NOMO-1 treated with DMSO at 0.1 percent for 48 hours (cell line): ENCODE data around the gene FTO.
A peak's percentile ranks its signal among the peaks of the same experiment; 100 is the strongest.

Source experiments
- DNase-seq: peaks from one replicate; lab custom pipeline; 2025; ENCODE audit not compliant: unreplicated experiment; lab: John Stamatoyannopoulos, UW

Gene FTO

DNA sequence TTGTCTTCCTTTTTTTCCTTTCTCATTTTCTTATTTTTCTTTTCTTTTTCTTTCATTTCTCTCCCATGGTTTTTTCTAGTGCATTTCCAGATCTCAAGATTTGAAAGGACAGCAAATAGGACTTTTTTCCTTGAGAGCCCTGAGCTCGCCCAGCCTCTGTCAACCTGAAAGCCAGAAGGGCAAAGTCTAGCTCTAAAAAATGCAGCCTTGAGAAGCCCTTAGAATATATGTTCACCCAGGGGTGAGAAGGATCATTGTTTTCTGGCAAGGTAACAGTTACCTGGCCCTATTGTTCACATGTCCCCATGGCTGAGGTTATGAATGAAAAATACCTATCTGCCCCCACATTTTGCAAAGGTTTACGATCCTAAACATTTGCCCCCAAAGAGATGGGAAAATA is 364.3 kb downstream of the FTO start:
- DNase-seq, result no peak

- DNase-seq, result no peak
These were observed 365.8 kb downstream of the FTO start for GRCh38 chr16:54069601-54070239.

DNA sequence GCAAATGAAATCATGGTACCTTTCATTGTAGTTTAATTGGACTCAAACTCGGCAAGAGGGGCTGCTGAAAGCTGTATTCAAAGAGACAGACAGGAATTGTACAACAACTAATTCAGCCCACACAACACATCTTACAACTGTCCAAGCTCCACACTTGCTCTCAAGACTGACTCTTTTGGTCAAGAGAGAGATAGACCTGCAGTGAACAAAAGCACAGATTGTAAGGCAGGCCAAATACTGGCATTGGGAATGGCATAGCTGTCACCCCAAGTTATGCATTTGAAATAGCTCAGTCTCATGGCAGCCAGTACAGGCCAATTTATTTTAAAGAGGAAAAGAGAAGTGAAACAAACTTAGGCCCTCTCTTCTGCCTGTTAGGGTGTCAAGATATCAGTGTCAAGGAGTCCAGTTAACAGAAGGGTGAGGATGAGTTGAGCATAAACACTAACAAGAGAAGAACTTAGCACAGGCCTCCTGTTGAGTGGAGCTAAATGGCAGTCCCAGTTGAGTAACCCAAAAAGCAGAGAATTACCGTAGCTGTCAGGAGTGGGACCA is 366.9 kb downstream of the FTO start:
- peak; percentile 85 for DNase-seq

GRCh38 chr16:54071514-54071913 is 367.6 kb downstream of the FTO start:
- DNase-seq, result no peak

- DNase-seq, result no peak
These were observed 368.3 kb downstream of the FTO start for GRCh38 chr16:54072237-54072636.

- DNase-seq, result no peak
These were observed 369.4 kb downstream of the FTO start for GRCh38 chr16:54073356-54073755.

- DNase-seq, result no peak
These were observed 371.5 kb downstream of the FTO start for GRCh38 chr16:54075446-54075845.

DNA sequence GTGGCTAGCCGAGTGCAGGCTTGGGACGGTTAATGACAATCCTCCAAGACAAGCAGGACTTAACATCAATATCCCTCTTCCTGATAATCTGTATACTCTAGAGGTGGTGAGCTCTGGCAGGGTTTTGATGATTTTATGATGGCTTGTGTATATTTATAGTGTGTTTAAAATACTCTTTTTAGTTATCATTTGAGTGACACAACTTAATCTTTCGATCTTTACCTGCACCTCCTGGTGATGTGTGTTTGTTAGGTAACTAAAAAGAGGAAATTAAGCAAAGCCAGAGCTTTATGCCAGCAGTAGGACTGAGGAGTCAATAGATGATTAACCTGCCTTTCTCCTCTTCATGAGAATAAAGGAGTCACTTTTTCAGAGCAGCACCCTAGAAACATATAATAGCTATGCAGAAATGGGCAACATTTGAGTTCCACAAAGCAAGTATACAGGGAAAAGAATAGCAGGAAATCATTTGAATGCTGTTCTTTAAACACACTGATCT is 372.1 kb downstream of the FTO start:
- DNase-seq, result no peak

GRCh38 chr16:54077050-54077821 is 373.3 kb downstream of the FTO start:
- no peak for DNase-seq

GRCh38 chr16:54080524-54081008 is 376.6 kb downstream of the FTO start:
- no peak for DNase-seq

GRCh38 chr16:54086791-54087190 is 382.8 kb downstream of the FTO start:
- DNase-seq, result no peak

DNA sequence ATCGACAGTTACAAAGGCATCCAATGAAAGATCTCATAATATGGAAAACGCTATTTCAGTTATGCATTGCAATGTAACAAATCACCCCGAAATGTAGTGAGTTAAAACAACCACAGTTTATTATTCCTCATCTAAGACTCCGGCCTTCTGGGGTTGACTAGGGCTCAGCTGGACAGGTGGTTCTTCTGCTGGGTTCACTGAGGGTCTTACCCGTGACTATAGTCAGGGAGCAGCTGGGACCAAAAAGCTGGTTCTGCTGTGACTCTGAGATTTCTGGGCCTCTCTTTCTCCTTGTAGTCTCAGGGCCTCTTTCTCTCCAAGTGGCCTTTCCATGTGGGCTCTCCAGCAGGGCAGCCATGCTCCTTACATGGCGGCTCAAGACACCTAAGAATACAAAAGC is 386.6 kb downstream of the FTO start:
- DNase-seq, result no peak

- no peak for DNase-seq
These were observed 389.3 kb downstream of the FTO start for GRCh38 chr16:54093281-54093680.

GRCh38 chr16:54094641-54095040 is 390.7 kb downstream of the FTO start:
- no peak for DNase-seq

DNA sequence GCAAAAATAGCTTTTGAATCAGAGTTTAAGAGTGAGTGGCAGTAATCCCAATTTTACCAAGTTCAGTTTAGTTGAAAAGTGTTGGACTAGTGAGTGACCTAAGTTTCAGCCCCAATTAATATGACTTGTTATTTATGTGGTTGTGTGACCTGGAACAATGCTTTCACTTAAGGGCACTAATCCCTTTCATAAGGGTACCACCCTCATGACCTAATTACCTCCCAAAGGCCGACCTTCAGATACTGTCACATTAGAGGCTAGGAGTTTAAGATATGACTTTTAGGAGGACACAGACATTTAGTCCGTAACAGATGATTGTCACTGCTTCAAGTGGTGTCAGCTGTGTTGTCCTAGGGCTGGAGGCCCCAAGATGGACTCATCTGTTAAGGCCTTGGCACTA is 392.7 kb downstream of the FTO start:
- no peak for DNase-seq

DNA sequence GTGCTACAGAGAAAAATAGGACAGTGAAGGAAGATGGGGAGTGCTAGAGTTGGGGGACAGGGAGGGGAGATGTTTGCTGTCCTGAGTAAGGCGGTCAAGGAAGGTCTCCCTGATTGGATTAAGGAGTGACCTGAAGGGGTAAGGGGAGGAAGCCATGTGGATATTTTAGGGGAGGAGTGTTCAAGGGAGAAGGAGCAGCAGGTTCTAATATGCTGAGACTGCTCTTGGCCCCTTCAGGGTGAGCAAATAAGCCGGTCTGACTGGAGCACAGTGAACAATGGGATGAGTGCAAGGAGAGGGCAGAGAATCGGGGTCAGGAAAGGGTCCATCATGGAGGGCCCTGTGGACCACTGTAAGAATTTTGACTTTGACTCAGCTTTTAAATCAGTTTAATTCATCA is 393.8 kb downstream of the FTO start:
- no peak for DNase-seq

- DNase-seq, result no peak
These were observed 394.3 kb downstream of the FTO start for GRCh38 chr16:54098247-54098646.

DNA sequence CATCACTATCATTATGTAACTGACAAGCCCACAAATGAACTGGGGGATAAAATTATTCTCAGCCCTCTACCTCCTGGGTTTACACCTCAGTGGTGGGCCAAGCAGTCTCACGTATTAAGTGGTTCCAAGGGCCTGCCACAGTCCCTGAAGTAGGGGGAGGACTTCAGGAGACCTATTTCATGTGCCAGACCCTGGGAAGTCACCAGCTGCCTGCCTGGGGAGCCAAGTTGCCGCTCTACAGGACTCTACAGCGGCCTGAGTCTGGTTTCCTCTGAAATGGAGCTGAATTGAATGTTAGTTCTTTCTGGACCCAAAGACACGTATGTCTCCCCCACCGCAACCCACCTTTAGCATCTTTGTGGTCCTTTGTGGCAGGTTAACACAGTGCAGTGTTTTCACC is 395.7 kb downstream of the FTO start:
- DNase-seq, result no peak

DNA sequence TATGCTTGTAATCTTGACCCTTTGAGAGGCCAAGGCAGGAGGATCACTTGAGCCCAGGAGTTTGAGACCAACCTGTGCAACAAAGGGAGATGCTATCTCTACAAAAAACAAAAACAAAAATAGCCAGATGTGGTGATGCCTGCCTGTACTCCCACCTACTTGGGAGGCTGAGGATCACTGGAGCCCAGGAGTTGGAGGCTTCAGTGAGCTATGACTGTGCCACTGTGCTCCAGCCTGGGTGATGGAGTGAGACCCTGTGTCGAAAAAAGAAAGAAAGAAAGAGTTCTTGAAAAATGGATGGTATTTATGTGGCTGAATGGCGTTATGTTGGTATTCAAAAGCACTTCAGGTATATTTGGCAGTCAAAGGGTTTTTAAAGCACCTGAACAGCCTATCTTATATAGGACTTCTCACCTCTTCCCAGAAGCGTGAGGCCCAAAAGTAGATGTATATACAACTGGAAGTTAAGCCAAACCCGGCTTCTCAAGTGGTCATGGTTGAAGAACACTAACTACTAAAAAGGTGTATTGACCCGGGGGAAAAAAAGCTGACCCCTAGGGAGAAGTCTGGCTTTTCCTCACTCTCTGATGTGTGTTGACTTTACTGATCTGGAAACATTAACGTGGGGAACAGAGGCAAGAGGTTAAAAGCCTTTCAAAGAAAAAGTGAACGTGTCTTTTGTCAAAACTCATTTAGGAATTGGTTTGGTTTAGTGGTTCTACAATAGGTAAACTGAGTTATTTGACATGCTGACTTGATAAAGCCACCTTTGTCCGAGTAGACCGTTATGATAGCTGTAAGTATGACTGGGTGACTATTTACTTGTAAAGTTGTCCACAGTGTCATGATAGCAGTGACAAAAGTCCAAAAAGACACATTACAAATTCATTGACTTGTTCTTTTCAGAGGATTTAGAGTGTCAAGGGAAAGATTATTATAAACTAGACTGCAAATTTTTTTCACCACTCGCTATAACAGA is 399.2 kb downstream of the FTO start:
- no peak for DNase-seq

DNA sequence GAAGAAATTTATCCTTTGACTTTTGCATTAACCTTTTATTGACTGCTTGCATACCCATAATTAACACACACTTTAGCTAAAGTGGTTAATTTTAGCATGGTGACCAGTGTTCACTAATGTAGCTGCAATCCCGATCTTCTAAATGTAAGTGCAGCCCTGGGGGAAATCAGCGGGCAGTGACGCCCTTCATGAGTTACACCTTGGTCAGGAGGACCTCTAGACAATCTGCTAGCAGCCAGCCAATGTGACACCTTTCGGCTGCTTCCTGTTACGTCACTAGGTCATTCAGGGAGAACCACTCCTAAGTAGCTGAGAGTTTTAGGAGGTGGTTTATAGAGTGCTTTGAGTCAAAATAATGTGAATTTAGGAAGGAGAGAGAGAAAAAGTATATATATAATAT is 402.1 kb downstream of the FTO start:
- no peak for DNase-seq
